Stimulated activated naive CD8-positive, alpha-beta T cell treated with anti-CD3 and anti-CD28 coated beads, Interleukin-15, Interleukin-2, amounts not matched to agents 100 U/mL and 50 U/mL, for 24 hours (primary cell): Measurements from ENCODE around the gene PGPEP1.
A peak's percentile ranks its signal among the peaks of the same experiment; 100 is the strongest.

Source experiments
- ATAC-seq: fragments of 150-1000 bp; cut with Tn5 transposase; one replicate; pipeline ENCODE4 v1.10.0; 2021
- DNase-seq: peaks from one replicate; pipeline ENCODE4 v3.0.0; 2021

The PGPEP1 gene, protein sequence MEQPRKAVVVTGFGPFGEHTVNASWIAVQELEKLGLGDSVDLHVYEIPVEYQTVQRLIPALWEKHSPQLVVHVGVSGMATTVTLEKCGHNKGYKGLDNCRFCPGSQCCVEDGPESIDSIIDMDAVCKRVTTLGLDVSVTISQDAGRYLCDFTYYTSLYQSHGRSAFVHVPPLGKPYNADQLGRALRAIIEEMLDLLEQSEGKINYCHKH

DNA sequence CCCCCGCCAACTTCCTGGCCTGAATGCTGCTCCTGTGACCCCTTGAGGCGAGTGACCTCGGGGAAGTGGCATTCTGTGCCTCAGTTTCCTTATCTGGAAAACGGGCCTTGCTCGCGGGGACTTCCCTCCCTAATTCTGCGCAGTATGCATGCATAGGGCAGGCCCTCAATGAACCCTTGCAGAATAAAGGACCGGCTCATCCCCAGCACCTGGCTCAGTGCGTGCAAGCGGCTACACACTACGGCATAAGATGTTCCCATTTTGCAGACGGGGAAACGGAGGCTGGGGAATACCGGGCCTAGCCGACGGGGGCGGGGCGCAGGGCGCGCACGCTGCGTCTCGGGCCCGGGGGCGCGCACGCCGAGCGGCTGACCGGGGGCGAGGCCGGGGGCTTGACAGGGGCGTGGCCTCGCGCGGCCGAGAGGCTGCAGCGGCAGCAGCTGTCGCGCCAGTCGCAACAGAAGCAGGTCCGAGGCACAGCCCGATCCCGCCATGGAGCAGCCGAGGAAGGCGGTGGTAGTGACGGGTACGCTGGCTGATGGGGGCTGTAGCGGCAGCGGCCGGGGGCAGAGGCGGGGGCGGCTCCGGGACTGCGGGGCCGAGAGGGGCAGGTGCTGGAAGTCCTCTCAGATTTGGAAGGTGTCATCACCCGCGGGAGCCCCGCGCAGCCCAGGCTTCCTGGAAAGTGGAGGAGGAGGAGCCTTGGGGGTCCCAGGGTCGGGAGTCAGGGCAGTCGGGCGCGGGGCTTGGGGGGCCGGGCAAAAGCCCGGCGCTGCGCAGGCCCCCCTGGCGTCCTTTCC, at the start of gene PGPEP1:
TSS of gene PGPEP1 (plus strand) at position 409 of the 800 bp plus-strand sequence. CDS start at position 493, 84 bp downstream.
- DNase-seq: peak; percentile 81
- peak; percentile 61 for ATAC-seq

DNA sequence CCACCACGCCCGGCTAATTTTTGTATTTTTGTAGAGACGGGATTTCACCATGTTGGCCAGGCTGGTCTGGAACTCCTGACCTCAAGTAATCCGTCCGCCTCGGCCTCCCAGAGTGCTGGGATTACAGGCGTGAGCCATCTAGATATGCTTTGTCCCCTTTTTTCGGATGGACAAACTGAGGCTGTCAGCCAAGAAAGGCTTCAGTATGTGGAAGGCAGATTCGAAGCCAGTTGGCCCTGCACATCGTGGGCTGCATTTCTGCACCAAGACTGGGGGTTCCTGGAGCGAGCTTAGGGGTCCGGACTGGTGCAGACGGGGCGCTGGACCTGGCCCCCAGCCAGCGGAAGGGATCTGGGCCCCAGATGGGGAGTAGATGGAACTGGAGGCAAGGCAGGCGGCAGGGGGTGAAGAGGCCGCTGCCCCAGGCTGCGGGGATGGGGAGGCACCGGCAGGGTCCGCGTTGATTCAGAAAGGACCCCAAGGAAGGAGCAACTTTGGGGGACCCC, 49.3 kb upstream of the PGPEP1 start:
- no peak for DNase-seq
- ATAC-seq: no peak

DNA sequence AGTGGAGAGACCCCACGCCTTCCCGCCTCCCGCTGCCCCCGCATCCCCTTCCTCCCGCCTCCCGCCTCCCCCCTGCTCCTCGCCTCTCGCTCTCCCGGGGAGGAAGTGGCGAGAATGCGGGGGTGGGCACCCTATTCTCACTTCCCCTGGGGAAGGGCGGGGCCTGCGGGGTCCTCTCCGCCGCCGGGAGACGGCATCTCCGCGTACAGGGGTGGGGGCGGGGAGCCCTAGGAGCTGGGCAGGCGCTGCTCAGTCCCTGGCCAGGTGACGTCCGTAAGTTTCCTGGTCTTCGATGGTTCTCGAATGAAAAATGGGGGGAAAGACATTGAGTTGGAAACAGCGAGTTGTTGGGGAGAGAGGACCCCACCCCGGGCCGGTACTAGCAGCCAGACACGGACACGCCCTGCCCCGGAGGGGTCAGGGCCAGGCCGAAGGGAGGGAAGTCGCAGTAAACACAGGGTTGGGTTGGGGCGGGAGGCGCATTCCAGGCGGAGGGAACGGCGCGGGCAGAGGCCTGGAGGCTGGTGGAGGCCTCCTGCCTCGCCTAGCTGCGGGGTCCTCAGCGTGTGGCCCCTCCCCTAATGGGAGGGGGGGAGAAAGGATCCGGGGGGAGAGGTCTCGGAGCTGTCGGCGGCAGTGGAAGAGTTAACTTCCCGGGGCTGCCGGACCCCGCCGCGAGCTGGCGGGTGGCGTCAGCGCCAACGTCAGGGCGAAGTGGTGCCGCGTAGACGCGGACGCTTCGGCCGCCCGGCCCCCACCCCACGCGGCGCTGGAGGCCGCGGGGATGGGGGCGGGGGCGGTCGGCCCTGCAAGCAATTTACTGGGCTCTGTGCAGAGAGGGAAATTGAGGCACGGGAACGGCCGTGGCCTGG, 48.6 kb upstream of the PGPEP1 start:
- DNase-seq (peak; percentile 96), ATAC-seq (peak; percentile 37)

DNA sequence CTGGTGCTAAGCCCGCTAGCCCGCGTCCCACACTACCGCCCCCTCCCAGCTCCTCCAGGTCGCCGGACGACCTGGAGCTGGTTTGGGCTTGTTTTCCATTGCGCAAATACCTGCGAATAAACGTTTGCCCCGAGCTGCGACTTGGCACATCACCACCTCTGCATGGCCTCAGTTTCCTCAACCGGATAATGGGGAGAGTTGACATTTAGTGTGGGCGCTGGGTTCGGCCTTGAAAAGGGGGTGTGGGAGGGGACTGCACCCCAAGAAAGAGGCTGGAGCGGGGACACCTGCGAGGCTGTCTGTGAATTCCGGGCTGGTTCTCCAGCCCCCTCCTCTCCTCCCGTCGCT, 48.0 kb upstream of the PGPEP1 start:
- ATAC-seq (peak; percentile 0), DNase-seq (peak; percentile 78)

DNA sequence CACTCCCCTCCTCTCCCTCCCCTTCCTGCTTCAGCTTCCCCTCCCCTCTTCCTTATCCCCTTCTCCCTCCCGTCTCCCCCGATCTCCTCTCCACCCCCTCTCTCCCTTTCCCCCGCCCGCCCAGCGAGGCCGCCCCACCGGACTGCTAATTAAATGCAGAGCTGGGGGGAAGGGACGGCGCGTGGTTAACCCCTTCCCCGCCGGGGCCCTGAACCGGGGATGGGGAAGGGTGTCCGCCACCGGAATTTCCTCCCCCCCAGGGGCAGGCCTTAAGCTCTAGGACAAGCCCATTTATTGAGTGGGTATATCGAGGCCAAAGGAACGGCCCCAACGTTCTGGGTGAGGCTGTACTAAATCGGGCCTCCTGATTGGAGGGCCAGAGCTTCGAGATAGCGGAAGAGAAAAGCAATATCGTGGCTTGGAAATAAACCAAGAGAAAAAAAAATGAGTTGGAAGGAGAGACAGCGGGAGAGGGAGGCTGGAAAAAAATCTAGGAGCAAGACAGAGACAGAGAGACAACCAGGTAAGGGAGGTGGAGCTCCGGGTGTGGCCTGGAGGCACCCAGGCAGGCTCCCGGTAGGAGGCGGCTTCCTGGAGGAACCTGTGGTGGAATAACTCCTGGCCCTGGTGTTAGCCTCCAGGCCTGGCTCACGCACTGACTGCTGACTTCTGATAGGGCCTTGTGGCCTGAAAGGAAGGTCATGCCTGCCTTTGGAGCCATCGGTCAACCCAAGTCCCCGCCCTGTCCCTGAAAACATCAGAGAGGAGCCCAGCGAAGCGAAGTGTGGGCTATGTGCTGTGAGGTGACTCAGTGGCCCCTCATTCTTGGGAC, 47.4 kb upstream of the PGPEP1 start:
- DNase-seq (peak; percentile 88), ATAC-seq (peak; percentile 29)

DNA sequence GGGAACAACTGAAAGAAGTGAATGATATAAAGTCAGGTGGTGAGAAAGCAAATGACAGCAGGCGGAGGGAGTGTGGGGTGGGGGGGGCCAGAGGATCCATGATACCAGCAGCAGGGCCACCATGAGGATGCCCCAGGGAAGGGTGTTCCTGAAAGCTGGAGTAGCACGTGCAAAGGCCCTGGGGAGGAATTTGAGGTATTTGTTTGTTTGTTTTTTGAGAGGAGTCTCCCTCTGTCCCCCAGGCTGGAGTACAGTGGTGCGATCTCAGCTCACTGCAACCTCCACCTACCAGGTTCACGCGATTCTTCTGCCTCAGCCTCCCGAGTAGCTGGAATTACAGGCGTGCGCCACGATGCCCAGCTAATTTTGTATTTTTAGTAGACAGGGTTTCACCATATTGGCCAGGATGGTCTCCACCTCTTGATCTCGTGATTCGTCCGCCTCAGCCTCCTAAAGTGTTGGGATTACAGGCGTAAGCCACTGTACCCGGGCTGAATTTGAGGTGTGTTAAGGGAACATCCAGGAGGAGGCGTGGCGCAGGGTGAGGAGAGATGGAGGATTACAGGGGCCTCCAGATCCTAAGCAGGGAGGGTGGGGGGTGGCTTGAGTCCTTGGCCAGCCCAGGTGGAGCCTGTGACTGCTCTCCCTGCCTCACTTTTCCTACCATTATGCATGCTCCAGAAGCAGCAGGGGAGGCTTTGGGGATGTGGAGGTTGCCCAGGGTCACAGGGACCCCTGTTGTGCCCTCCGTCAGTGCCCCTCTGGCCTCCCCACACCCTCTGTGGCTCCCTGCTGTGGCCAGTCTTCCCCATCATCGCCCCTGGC, 46.5 kb upstream of the PGPEP1 start:
- ATAC-seq: no peak

DNA sequence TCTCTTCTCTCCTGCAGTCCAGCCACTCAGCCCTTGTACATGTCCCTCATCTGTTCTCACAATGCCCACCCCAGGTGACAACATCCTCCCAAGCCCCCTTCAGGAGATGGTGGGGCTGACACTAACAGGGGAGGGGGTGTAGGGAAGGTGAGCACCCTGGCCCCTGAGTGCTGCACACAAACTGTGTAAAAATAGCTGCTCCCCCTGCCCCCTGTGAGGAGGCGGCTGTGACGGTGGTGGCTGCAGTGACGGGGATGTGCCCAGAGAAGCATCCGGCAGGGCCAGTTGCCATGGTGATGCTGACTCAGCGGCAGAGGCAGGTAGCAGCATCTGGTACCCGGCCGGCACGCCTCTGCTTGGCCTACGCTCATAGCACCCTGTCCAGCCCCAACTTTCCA, 45.9 kb upstream of the PGPEP1 start:
- DNase-seq: peak; percentile 95
- ATAC-seq: peak; percentile 22

More for the DNA sequence above, 46.5 kb upstream of the PGPEP1 start:
- no peak for DNase-seq

DNA sequence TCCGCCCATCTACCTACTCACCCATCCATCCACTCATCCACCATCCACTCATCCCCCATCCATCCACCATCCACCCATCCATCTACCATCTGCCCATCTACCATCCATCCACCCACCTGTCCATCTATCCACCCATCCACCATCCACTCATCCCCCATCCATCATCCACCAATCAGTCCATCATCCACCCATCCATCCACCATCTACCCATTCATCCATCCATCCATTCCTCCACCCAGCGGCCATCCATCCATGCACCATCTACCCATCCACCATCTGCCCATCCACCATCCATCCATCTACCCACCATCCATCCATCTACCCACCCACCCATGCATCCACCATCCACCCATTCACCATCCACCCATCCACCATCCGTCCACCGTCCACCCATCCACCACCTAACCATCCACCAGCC, 45.4 kb upstream of the PGPEP1 start:
- DNase-seq (no peak), ATAC-seq (no peak)

DNA sequence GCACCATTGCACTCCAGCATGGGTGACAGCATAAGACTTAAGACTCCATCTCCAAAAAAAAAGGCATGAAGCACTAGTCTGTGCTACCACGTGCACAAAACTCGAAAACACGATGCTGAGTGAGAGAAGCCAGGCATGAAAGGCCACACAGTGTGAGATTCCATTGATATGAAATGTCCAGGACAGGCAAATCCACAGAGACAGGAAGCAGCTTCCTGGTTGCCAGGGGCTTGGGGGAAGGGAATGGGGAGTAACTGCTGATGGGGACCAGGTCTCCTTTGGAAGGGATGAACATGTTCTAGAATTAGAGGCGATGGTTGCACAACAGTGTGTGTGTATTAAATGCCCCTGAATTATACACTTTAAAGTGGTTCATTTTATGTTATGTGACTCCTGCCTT, 43.1 kb upstream of the PGPEP1 start:
- DNase-seq (no peak), ATAC-seq (no peak)

DNA sequence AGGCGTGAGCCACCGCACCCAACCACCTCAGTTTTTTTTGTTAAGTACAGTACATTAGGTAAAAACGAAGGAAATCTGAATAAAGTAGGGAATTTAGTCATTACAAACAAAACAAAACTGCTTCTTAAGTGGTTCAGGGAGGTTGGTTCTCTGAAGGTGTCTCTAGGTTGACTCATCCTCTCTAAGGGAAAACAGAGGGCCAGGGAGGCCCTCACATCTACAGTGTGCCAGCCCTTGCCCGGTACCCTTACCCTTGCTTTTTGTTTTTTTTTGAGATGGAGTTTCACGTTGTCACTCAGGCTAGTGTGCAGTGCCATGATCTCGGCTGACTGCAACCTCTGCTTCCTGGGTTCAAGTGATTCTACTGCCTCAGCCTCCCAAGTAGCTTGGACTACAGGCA, 41.8 kb upstream of the PGPEP1 start:
- ATAC-seq: peak; percentile 47
- no peak for DNase-seq

DNA sequence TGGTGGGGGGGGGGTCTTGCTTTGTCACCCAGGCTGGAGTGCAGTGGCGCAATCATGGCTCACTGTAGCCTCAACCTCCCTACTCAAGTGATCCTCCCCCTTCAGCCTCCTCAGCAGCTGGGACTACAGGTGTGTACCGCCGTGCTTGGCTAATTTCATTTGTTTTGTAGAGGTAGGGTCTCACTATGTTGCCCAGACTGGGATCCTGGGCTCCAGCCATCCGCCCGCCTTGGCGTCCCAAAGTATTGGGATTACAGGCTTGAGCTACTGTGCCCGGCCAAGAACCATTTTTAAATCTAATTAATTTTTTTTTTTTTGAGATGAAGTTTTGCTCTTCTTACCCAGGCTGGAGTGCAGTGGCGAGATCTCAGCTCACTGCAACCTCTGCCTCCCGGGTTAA, 40.7 kb upstream of the PGPEP1 start:
- ATAC-seq (no peak), DNase-seq (no peak)

DNA sequence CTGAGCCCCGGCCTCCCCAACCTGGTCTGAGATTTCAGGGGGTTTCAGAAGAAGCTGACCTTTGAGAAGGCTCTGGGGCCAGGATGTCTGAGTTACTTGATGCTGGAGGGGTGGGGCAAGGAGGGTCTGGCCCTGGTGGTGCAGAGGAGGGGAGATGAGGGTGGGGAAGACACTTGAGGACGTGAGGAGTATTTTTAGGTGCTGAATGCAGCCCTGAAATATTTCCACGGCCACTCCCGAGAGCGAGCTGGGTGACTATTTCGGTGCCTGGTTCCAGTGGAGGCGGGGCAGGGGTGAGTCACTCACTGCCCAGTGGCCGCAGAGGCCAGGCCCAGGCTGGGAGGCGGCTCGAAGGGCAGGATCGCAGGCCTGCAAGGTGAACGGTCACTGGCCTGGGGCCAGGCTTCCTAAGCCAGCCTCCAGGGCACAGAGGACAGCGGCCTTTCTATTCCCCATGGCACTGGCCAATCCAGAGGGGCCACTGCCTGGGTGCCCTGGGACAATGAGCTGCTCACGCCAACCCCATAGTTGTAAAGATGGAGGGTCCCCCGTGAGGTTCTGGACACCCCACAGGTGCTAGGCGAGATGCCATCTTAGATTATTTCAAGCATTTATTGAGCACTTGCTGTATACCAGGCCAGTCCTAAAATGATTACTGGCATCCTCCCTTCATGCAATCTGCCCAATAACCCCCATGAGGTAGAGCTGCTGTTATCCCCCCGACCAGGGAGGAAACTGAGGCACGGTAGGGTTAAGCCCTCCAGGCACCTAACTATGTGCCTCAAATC, 39.3 kb upstream of the PGPEP1 start:
- DNase-seq (no peak), ATAC-seq (no peak)

DNA sequence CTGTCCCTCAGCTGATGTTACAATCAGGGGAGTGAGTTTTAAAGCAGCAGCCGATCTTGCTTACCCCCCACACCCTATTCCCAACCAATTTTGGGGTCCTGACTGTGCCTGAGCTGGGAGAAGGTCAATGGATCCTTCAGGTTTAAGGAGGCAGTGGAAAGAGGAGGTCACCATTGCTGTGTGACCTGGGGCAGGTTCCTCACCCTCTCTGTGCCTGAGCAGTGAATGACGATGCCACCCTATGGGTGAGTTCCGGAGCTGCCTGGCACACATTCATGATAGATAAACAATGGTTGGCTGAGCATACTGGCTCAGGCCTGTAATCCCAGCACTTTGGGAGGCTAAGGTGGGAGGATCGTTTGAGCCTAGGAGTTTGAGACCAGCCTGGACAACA, 38.7 kb upstream of the PGPEP1 start:
- DNase-seq (no peak), ATAC-seq (no peak)

DNA sequence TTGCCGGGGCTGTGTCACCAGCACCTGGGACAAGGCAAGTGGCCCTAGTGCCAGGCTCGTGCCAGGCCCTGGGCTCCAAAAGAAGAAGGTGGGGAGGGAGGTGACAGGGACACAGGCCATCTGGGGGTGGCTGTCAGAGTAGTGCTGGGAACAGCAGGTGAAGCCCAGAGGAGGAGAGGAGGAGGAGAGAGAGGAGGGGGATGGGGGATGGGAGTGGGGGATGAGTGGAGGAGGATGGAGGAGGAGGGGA, 36.3 kb upstream of the PGPEP1 start:
- peak; percentile 52 for DNase-seq
- no peak for ATAC-seq

DNA sequence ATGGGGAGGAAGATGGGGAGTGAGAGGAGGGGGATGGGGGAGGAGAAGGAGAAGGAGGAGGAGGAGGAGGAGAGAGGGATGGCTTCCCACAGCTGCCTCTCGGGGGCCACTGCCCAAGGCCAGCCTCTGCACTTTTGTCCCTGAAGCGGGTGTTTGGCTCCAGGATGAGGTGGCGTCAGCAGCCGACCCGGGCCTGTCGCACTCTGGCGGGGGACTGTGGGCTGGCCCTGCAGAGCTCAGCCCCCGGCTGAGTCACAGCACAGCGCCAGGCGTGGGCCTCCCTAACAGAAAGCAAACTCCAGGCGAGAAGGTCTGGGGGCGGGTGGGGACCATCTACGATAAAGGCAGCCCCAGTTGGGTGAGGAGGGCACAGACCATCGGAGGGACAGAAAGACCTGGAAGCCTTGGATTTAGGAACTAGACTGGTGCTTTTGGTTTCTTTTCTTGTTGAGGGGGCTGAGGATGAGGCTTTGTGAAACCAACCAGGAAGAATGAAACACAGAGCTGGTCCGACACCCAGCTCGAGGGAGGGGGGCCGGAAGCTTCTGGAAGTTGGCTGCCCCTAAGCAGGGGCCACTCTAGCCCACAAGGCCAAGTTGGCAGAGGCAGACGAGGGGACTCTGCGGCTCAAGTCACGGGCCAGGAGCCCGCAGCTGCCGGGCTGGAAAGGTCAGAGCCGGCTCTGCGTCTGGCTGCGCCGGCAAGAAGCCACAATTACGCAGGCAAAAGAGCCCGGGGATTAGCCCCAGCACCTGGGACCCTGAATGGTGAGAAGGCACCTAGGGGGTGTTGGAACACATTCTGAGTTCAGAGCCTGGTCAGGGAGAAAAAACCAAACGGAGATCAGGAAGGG, 35.7 kb upstream of the PGPEP1 start:
- peak; percentile 85 for ATAC-seq
- DNase-seq: peak; percentile 90

DNA sequence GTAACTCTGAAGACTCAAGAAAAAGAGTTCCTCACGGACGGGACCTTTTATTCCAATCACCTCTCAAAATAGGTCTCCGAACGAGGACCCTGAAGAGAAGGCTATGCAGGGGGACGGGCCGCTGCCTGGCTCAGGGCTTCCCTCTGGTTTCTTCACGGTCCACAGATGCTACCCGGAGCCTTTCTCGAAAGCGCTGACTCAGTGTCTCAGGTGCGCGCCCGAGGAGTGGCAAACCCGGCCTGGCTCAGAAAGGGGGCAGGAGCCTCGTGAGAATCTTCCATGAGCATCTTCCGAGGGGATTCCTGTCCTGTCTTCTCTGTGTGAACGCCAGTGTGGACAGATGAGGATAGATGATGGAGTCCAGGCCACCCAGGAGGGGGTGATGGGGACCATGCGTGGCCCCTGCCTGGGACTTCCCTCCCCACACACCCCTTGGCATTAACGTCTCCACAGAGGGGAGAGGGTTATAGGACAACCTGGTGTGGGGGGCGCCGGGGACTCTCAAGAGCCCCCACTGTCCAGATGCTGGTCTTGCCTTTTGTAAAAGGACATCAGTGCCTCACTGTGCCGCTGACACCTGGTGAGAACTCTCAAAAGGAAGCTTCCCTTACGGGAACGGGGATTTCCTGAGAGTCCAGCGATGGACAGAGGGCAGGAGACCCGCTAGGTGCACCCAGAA, 34.0 kb upstream of the PGPEP1 start:
- no peak for ATAC-seq

DNA sequence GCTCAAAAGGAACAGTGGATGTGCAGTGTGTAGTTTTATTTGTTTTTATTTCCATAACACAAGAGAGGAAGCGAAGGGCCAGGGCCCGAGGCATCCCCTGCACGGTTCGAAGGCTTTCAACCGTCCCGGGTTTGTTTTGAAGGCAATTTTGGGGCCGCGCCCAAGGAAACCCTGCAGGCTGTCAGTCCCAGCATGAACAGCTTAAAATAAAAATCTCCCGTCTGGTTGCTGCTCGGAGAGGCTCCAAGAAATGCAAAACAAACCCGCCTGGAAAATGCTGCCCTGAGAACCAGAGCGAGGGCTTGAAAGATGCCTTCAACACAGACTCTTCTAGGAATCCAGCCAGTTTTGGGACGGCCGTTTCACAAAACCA, 33.5 kb upstream of the PGPEP1 start:
- no peak for DNase-seq
- no peak for ATAC-seq

More for the DNA sequence above, 34.0 kb upstream of the PGPEP1 start:
- DNase-seq: no peak

DNA sequence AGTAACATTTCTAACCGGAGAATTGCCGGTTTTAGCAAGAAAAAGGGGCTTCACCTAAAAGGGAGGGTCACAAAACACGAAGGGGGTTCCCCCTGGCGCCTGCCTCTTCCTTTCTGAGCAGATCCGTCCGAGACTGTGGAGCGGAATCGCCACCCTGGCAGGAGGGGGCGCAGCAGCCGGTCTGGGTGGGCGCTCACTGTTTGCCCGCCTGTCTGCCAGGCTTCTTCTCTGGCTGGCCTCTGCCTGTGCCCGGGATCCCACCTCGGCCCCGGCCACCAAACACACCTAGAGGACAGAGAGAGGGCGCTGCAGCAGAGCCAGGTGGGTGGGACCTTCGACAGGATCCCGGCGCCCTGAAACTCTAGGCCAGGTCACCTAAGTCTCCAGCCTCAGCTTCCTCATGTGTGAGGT, 33.1 kb upstream of the PGPEP1 start:
- ATAC-seq (no peak), DNase-seq (peak; percentile 61)
